Endothelial cell (in vitro differentiated cells): ENCODE results near the gene ADAMTSL5. TPM values are rescaled to one million over a fixed set of nuclear protein-coding genes. Genes with fewer than 3 reads are reported as not detected.

Experiments
- DNase-seq: peaks from one replicate; pipeline ENCODE4 v3.0.0; 2021; ENCODE audit warnings: low spot score
- H3K27ac Mint-ChIP-seq: one replicate; pipeline ENCODE4 v1.8.0; 2021; ENCODE audit warnings: mixed read lengths, inconsistent platforms; ENCODE audit not compliant: unreplicated experiment
- H3K27me3 Mint-ChIP-seq: one replicate; pipeline ENCODE4 v1.8.0; 2021; ENCODE audit warnings: mild to moderate bottlenecking, moderate library complexity, mixed read lengths, inconsistent platforms; ENCODE audit not compliant: unreplicated experiment
- H3K36me3 Mint-ChIP-seq: one replicate; pipeline ENCODE4 v1.8.0; 2021; ENCODE audit warnings: mild to moderate bottlenecking, low read depth, mixed read lengths, inconsistent platforms; ENCODE audit not compliant: unreplicated experiment
- H3K4me1 Mint-ChIP-seq: one replicate; pipeline ENCODE4 v1.8.0; 2021; ENCODE audit warnings: mild to moderate bottlenecking, mixed read lengths, inconsistent platforms; ENCODE audit not compliant: unreplicated experiment
- H3K4me3 Mint-ChIP-seq: one replicate; pipeline ENCODE4 v1.8.0; 2021; ENCODE audit warnings: mild to moderate bottlenecking, mixed read lengths, inconsistent platforms; ENCODE audit not compliant: unreplicated experiment
- H3K9me3 Mint-ChIP-seq: one replicate; pipeline ENCODE4 v1.8.0; 2021; ENCODE audit warnings: mixed read lengths, inconsistent platforms; ENCODE audit not compliant: unreplicated experiment
- CTCF ChIP-seq: fragments of 200-600 bp; sonication (generic); IDR thresholded peaks from one replicate; pipeline ENCODE4 v1.5.0; 2021; ENCODE audit warnings: antibody characterized with exemption; ENCODE audit not compliant: unreplicated experiment
- total RNA-seq: library from RNA; stranded (reverse); fragmentation: NEBNext Ultra II Directional; extraction: Animal tissue kit (Norgen Biotek cat#: 25700); gene quantifications from one replicate; pipeline ENCODE4 v1.2.1, GENCODE V29; 2021; ENCODE audit not compliant: unreplicated experiment

Gene ADAMTSL5
- total RNA-seq, 1 donor from 2014 or later, result 0.18 TPM

GRCh38 chr19:1472231-1473084 lies 40.4 kb downstream of the ADAMTSL5 start:
- H3K27ac Mint-ChIP-seq, result no peak overlapping the region
- no peak overlapping the region for H3K4me3 Mint-ChIP-seq
- no peaks in the 10 kb centered on the region for H3K4me1 Mint-ChIP-seq
- no peak for TF ChIP-seq CTCF
- peaks cover 7% of the 10 kb centered on the region for H3K36me3 Mint-ChIP-seq
- no peak for DNase-seq
- peaks cover 11% of the 10 kb centered on the region for H3K27me3 Mint-ChIP-seq
- H3K9me3 Mint-ChIP-seq, result no peaks in the 10 kb centered on the region

GRCh38 chr19:1471515-1472160 lies 41.2 kb downstream of the ADAMTSL5 start:
- no peak overlapping the region for H3K27ac Mint-ChIP-seq
- no peak overlapping the region for H3K4me3 Mint-ChIP-seq
- peaks cover 4% of the 10 kb centered on the region for H3K36me3 Mint-ChIP-seq
- TF ChIP-seq CTCF, result no peak
- DNase-seq, result no peak
- H3K9me3 Mint-ChIP-seq, result no peaks in the 10 kb centered on the region
- no peaks in the 10 kb centered on the region for H3K4me1 Mint-ChIP-seq
- H3K27me3 Mint-ChIP-seq, result peaks cover 11% of the 10 kb centered on the region

- no peaks in the 10 kb centered on the region for H3K9me3 Mint-ChIP-seq
- H3K27me3 Mint-ChIP-seq, result peaks cover 11% of the 10 kb centered on the region
- DNase-seq, result no peak
- TF ChIP-seq CTCF, result no peak
- no peak overlapping the region for H3K4me3 Mint-ChIP-seq
- no peaks in the 10 kb centered on the region for H3K4me1 Mint-ChIP-seq
- H3K36me3 Mint-ChIP-seq, result peaks cover 4% of the 10 kb centered on the region
- H3K27ac Mint-ChIP-seq, result no peak overlapping the region
Measured at GRCh38 chr19:1471010-1471514, 41.8 kb downstream of the ADAMTSL5 start.

GRCh38 chr19:1470305-1471009 lies 42.4 kb downstream of the ADAMTSL5 start:
- Mint-ChIP-seq H3K27ac (no peak overlapping the region), H3K4me1 (no peaks in the 10 kb centered on the region), H3K36me3 (peaks cover 4% of the 10 kb centered on the region), H3K27me3 (peaks cover 11% of the 10 kb centered on the region), H3K4me3 (no peak overlapping the region), H3K9me3 (no peaks in the 10 kb centered on the region)
- TF ChIP-seq CTCF, result no peak
- no peak for DNase-seq
